ENCODE results near the gene DAP.

The DAP gene

GRCh38 chr5:10682801-10683525 is 78.1 kb downstream of the DAP start:
- Histone ChIP-seq H3K4me1 (ENCODE audit: control insufficient read depth, low read depth, low read length) (no peaks in the 10 kb centered on the region), H3K18ac (ENCODE audit: low read length) (no peak overlapping the region), H3K27ac (ENCODE audit: low read depth, low read length) (no peak overlapping the region), H3K56ac (ENCODE audit: low read length) (no peak overlapping the region), H3K79me2 (ENCODE audit: control insufficient read depth, insufficient read depth, low read length) (no peaks in the 10 kb centered on the region), H3K4ac (ENCODE audit: low read depth, low read length) (no peak overlapping the region), H4K5ac (ENCODE audit: low read length) (no peak overlapping the region), H2BK15ac (replicated peaks; ENCODE audit: low read depth) (no peak overlapping the region), H3K4me3 (ENCODE audit: low read length) (no peak overlapping the region), H2AK5ac (ENCODE audit: low read length) (no peak overlapping the region), H4K8ac (ENCODE audit: low read depth, low read length) (no peak overlapping the region), H3K79me1 (ENCODE audit: low read length) (no peaks in the 10 kb centered on the region), H3K23ac (ENCODE audit: low read length) (no peak overlapping the region), H2BK120ac (ENCODE audit: low read depth, low read length) (no peak overlapping the region), H3K4me2 (ENCODE audit: low read length) (no peak overlapping the region), H3K9ac (ENCODE audit: low read length) (no peak overlapping the region), H3K27me3 (ENCODE audit: insufficient read depth, low read length, poor library complexity) (no peaks in the 10 kb centered on the region), H2BK5ac (ENCODE audit: low read length) (no peak overlapping the region), H3K36me3 (ENCODE audit: control insufficient read depth, insufficient read depth, low read length) (peaks cover 3% of the 10 kb centered on the region)
- no peak for DNase-seq
- WGBS (ENCODE audit: extremely low coverage, insufficient coverage, low lambda C conversion rate) = no CpG with 5 or more reads among the region's 16 CpGs

GRCh38 chr5:10681731-10682679 is 79.0 kb downstream of the DAP start:
- peaks cover 5% of the 10 kb centered on the region for H3K36me3 ChIP-seq (ENCODE audit: control insufficient read depth, insufficient read depth, low read length)

GRCh38 chr5:10680876-10681481 is 80.1 kb downstream of the DAP start:
- no peaks in the 10 kb centered on the region for H3K27me3 ChIP-seq (ENCODE audit: insufficient read depth, low read length, poor library complexity)
- H2BK120ac ChIP-seq (ENCODE audit: low read depth, low read length) = no peak overlapping the region
- no peak overlapping the region for H3K27ac ChIP-seq (ENCODE audit: low read depth, low read length)
- no peak overlapping the region for H4K8ac ChIP-seq (ENCODE audit: low read depth, low read length)
- no peaks in the 10 kb centered on the region for H3K79me1 ChIP-seq (ENCODE audit: low read length)
- no peak overlapping the region for H2AK5ac ChIP-seq (ENCODE audit: low read length)
- no peak overlapping the region for H3K4me2 ChIP-seq (ENCODE audit: low read length)
- no CpG with 5 or more reads among the region's 17 CpGs for WGBS (ENCODE audit: extremely low coverage, insufficient coverage, low lambda C conversion rate)
- DNase-seq = no peak
- no peak overlapping the region for H2BK5ac ChIP-seq (ENCODE audit: low read length)
- H3K9ac ChIP-seq (ENCODE audit: low read length) = no peak overlapping the region
- no peaks in the 10 kb centered on the region for H3K79me2 ChIP-seq (ENCODE audit: control insufficient read depth, insufficient read depth, low read length)
- no peak overlapping the region for H3K4me3 ChIP-seq (ENCODE audit: low read length)
- no peak overlapping the region for H3K4ac ChIP-seq (ENCODE audit: low read depth, low read length)
- H3K23ac ChIP-seq (ENCODE audit: low read length) = no peak overlapping the region
- H3K56ac ChIP-seq (ENCODE audit: low read length) = no peak overlapping the region
- no peak overlapping the region for H4K5ac ChIP-seq (ENCODE audit: low read length)
- H2BK15ac ChIP-seq (replicated peaks; ENCODE audit: low read depth) = no peak overlapping the region
- H3K36me3 ChIP-seq (ENCODE audit: control insufficient read depth, insufficient read depth, low read length) = peaks cover 5% of the 10 kb centered on the region
- H3K4me1 ChIP-seq (ENCODE audit: control insufficient read depth, low read depth, low read length) = no peaks in the 10 kb centered on the region
- H3K18ac ChIP-seq (ENCODE audit: low read length) = no peak overlapping the region

More at GRCh38 chr5:10681731-10682679, 79.0 kb downstream of the DAP start:
- Histone ChIP-seq H3K23ac (ENCODE audit: low read length) (no peak overlapping the region), H3K4me3 (ENCODE audit: low read length) (no peak overlapping the region), H3K18ac (ENCODE audit: low read length) (no peak overlapping the region), H2BK15ac (replicated peaks; ENCODE audit: low read depth) (no peak overlapping the region), H3K4ac (ENCODE audit: low read depth, low read length) (no peak overlapping the region), H4K5ac (ENCODE audit: low read length) (no peak overlapping the region), H3K4me1 (ENCODE audit: control insufficient read depth, low read depth, low read length) (no peaks in the 10 kb centered on the region), H3K9ac (ENCODE audit: low read length) (no peak overlapping the region), H3K79me2 (ENCODE audit: control insufficient read depth, insufficient read depth, low read length) (no peaks in the 10 kb centered on the region), H3K27ac (ENCODE audit: low read depth, low read length) (no peak overlapping the region), H3K4me2 (ENCODE audit: low read length) (no peak overlapping the region), H3K56ac (ENCODE audit: low read length) (no peak overlapping the region), H4K8ac (ENCODE audit: low read depth, low read length) (no peak overlapping the region), H3K79me1 (ENCODE audit: low read length) (no peaks in the 10 kb centered on the region), H2BK120ac (ENCODE audit: low read depth, low read length) (no peak overlapping the region), H2BK5ac (ENCODE audit: low read length) (no peak overlapping the region), H3K27me3 (ENCODE audit: insufficient read depth, low read length, poor library complexity) (no peaks in the 10 kb centered on the region), H2AK5ac (ENCODE audit: low read length) (no peak overlapping the region)
- no CpG with 5 or more reads among the region's 22 CpGs for WGBS (ENCODE audit: extremely low coverage, insufficient coverage, low lambda C conversion rate)
- DNase-seq = no peak

DNA sequence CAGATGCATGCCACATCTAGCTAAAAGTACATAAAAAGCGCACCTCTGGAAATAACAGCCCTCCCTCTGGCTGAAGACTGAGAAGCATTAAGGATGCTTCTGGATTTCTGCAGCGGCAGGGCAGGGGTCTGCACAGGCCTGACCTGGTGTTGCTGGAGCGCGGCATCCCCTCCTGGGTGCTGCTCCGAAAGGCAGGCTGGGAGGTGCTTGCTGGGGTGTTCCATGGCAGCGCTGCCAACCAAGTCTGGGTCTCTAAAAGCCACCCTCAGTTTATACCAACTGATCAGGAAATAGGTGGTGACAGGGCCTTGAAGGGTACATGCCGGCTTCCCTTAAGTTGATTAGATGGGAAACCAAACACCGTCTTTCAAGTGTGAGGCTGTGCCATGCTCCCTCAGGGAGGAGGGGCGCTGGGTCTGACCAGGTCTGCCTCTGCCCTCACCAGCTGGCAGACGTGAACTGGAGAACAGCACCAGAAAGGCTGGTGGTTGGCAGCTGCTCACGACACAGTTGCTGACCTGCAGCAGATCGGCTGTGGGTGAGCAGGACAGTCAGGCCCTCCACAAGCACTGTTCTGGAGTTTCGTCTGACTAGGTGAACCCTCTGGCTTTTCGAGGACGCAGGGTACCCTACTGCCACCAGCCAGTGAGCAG is 81.6 kb downstream of the DAP start:
- WGBS (ENCODE audit: extremely low coverage, insufficient coverage, low lambda C conversion rate) = no CpG with 5 or more reads among the region's 15 CpGs
- H3K36me3 ChIP-seq (ENCODE audit: control insufficient read depth, insufficient read depth, low read length) = peaks cover 5% of the 10 kb centered on the region

DNA sequence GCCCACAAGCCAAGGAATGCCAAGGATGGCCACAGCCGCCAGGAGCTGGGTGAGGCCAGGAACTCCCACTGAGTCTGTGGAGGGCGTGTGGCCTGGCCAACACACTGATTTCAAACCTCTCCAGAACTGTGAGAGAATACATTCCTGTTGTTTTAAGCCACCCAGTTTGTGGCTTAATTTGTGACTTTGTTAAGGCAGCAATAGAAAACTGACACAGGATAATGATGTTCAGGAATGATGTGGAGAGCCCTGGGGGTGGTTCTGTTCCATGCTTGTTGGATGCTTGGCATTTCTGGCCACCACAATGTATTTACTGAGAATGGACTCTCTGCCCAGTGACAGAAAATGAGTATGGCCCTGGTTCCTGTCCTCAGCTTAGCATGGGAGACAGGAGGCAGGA is 82.8 kb downstream of the DAP start:
- Histone ChIP-seq H3K56ac (ENCODE audit: low read length) (no peak overlapping the region), H3K18ac (ENCODE audit: low read length) (no peak overlapping the region), H2BK120ac (ENCODE audit: low read depth, low read length) (no peak overlapping the region), H3K79me1 (ENCODE audit: low read length) (no peaks in the 10 kb centered on the region), H3K9ac (ENCODE audit: low read length) (no peak overlapping the region), H2BK5ac (ENCODE audit: low read length) (no peak overlapping the region), H4K5ac (ENCODE audit: low read length) (no peak overlapping the region), H3K4me2 (ENCODE audit: low read length) (no peak overlapping the region), H3K4me1 (ENCODE audit: control insufficient read depth, low read depth, low read length) (no peaks in the 10 kb centered on the region), H3K23ac (ENCODE audit: low read length) (no peak overlapping the region), H3K36me3 (ENCODE audit: control insufficient read depth, insufficient read depth, low read length) (peaks cover 5% of the 10 kb centered on the region), H2BK15ac (replicated peaks; ENCODE audit: low read depth) (no peak overlapping the region), H2AK5ac (ENCODE audit: low read length) (no peak overlapping the region), H3K27me3 (ENCODE audit: insufficient read depth, low read length, poor library complexity) (no peaks in the 10 kb centered on the region), H3K4me3 (ENCODE audit: low read length) (no peak overlapping the region), H3K27ac (ENCODE audit: low read depth, low read length) (no peak overlapping the region), H3K4ac (ENCODE audit: low read depth, low read length) (no peak overlapping the region), H4K8ac (ENCODE audit: low read depth, low read length) (no peak overlapping the region), H3K79me2 (ENCODE audit: control insufficient read depth, insufficient read depth, low read length) (no peaks in the 10 kb centered on the region)
- DNase-seq = no peak
- no CpG with 5 or more reads among the region's 2 CpGs for WGBS (ENCODE audit: extremely low coverage, insufficient coverage, low lambda C conversion rate)

More for the DNA sequence above, 81.6 kb downstream of the DAP start:
- Histone ChIP-seq H3K4me1 (ENCODE audit: control insufficient read depth, low read depth, low read length) (no peaks in the 10 kb centered on the region), H3K4ac (ENCODE audit: low read depth, low read length) (no peak overlapping the region), H3K56ac (ENCODE audit: low read length) (no peak overlapping the region), H2AK5ac (ENCODE audit: low read length) (no peak overlapping the region), H4K8ac (ENCODE audit: low read depth, low read length) (no peak overlapping the region), H3K23ac (ENCODE audit: low read length) (no peak overlapping the region), H3K4me3 (ENCODE audit: low read length) (no peak overlapping the region), H3K18ac (ENCODE audit: low read length) (no peak overlapping the region), H2BK15ac (replicated peaks; ENCODE audit: low read depth) (no peak overlapping the region), H2BK120ac (ENCODE audit: low read depth, low read length) (no peak overlapping the region), H4K5ac (ENCODE audit: low read length) (no peak overlapping the region), H3K27ac (ENCODE audit: low read depth, low read length) (no peak overlapping the region), H3K27me3 (ENCODE audit: insufficient read depth, low read length, poor library complexity) (no peaks in the 10 kb centered on the region), H3K9ac (ENCODE audit: low read length) (no peak overlapping the region), H2BK5ac (ENCODE audit: low read length) (no peak overlapping the region), H3K4me2 (ENCODE audit: low read length) (no peak overlapping the region), H3K79me1 (ENCODE audit: low read length) (no peaks in the 10 kb centered on the region), H3K79me2 (ENCODE audit: control insufficient read depth, insufficient read depth, low read length) (no peaks in the 10 kb centered on the region)
- no peak for DNase-seq

Measured in mesendoderm (in vitro differentiated cells).